Measurements from ENCODE around the gene KIF2C.
"Not testable (repeated sequence)": the region's sequence is repeated elsewhere in the genome, so short reads cannot be mapped to it uniquely, and the experiment has no call there.

Gene KIF2C

DNA sequence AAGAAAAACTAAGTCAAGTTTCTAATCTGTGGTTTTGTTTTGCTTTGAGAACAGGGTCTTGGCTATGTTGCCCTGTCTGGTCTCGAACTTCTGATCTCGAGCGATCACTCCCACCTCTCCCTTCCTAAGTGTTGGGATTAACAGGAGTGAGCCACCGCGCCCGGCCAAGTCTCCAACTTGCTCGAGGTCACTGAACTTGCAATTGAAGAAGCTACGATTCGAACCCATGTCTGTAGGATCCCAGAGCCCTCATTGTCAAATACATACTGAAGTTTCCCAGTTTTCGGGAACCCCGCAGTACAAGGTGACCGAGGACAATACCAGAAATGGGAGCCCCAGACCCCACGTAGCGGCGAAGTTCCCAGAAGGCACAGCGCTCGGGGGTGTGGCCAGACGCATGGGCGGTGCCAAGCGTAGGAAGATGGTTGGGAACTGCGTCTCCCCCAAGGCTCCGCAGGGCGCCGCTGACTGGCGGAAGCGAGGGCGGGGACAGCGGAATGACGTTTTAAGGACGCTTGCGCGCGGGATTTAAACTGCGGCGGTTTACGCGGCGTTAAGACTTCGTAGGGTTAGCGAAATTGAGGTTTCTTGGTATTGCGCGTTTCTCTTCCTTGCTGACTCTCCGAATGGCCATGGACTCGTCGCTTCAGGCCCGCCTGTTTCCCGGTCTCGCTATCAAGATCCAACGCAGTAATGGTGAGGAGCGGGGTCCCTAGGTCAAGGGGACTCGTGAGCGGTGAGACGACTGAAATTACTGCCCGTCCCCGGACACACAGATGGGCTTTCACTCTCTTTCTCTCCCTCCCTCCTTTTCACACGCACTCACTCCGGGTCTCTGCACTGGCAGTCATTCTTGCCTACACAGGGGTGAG, at the start of gene KIF2C:
TSS of gene KIF2C (plus strand) at position 531 of the 872 bp plus-strand sequence. CDS start at position 627, 96 bp downstream.
- peak; percentile 100 for DNase-seq

- no peak for DNase-seq
These were observed 46.5 kb upstream of the KIF2C start for GRCh38 chr1:44693159-44693558.

DNA sequence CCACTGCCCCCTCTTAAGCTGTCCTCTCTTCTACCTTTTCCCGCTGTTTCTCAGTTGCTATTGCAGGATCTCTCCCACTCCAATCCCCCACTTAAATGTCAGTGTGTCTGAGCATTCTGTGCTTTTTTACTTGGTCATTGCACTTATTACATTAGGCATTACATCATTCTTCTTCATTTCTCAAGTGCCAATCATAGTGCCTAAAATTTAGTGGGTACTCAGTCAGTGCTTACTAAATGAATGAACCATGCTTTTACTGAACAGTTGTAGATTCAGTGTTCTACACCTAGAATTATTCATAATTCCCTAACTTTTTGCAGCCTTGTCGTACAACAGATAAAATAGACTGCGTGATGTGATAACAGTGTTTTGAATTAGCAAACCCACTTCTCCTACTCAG, 45.7 kb upstream of the KIF2C start:
- DNase-seq, result no peak

GRCh38 chr1:44694863-44695478, 44.7 kb upstream of the KIF2C start:
- DNase-seq, result no peak

- DNase-seq, result no peak
These were observed 44.0 kb upstream of the KIF2C start for GRCh38 chr1:44695671-44696070.

DNA sequence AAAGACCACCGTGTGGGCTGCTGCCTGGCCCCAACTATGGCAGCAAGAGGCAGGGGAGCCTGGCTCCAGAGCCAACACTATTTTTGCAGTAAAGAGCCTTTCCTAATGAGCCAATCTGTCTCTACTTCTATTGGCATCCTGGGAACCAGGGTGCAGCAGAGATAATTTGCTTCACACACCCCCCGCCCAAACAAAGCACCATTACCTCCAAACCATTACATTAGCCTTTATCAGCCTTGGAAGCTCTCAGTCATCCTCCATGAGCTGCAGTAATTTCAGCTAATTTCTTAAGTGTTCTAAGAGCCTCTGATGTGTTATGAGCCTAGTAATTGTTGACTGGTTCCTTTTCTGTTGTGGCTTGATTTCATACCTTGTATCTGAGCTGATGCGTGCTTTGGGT, 43.5 kb upstream of the KIF2C start:
- no peak for DNase-seq

- DNase-seq, result no peak
These were observed 42.8 kb upstream of the KIF2C start for GRCh38 chr1:44696789-44697345.

GRCh38 chr1:44698138-44698537, 41.5 kb upstream of the KIF2C start:
- no peak for DNase-seq

DNA sequence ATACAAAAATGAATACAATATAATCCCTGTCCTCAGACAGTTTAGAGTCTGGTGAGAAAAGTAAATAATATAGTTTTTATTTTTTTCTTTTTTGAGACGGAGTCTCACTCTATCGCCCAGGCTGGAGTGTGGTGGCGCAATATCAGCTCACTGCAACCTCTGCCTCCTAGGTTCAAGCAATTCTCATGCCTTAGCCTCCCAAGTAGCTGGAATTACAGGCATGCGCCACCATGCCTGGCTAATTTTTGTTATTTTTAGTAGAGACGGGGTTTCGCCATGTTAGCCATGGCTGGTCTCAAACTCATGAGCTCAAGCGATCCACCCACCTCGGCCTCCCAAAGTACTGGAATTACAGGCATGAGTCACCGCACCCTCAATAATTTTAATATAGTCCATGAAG, 40.3 kb upstream of the KIF2C start:
- not testable (repeated sequence) for DNase-seq

DNA sequence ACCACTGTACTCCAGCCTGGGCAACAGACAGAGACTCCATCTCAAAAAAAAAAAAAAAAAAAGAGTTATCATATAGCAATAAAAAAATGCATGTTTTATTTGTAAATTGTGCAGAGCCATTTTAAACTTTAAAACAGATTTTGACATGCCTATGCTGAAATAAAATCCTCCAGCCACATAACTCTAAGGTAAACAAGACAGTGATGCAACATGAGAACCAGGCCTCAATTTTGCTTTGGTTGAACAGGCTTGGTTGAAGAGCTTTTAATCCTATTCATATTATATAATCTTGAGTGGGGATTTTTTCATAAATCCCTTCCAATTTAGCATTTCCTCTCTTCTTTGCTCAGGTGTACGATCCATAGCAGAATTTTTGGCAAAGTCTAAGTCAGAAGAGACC, 39.1 kb upstream of the KIF2C start:
- DNase-seq, result no peak

- DNase-seq, result no peak
These were observed 38.5 kb upstream of the KIF2C start for GRCh38 chr1:44701141-44701573.

- no peak for DNase-seq
These were observed 34.2 kb upstream of the KIF2C start for GRCh38 chr1:44705470-44705869.

GRCh38 chr1:44705938-44706337, 33.7 kb upstream of the KIF2C start:
- DNase-seq, result no peak

DNA sequence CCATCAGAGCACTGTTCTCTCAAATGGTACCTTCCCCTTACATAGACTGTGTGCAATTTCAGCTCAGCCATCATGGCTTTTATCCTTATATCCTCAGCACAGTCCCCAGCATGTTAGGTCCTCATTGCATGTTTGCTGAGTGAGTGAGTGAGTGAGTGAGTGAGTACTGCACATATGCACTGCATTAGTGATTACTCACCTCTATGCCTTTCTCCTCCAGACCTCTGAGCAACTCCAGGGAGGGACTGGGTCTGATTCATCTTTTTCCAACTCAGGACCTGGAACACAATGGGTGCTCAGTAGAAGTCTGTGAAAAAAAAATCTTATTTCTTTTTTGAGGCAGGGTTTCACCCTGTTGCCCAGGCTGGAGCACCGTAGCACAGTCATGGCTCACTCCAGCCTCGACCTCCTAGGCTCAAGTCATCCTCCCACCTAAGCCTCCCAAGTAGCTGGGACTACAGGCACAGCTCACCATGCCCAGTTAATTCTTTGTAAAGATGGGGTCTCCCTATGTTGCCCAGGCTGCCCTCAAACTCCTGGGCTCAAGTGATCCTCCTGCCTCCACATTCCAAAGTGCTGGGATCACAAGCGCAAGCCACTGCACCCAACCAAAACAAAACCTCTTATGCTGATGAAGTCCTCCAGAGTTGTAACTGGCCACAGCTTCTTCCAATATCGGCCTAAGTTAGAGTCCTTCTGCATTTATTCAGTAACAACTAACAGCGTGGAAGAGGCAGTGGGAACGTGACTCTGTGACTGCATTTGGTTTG, 32.3 kb upstream of the KIF2C start:
- no peak for DNase-seq

DNA sequence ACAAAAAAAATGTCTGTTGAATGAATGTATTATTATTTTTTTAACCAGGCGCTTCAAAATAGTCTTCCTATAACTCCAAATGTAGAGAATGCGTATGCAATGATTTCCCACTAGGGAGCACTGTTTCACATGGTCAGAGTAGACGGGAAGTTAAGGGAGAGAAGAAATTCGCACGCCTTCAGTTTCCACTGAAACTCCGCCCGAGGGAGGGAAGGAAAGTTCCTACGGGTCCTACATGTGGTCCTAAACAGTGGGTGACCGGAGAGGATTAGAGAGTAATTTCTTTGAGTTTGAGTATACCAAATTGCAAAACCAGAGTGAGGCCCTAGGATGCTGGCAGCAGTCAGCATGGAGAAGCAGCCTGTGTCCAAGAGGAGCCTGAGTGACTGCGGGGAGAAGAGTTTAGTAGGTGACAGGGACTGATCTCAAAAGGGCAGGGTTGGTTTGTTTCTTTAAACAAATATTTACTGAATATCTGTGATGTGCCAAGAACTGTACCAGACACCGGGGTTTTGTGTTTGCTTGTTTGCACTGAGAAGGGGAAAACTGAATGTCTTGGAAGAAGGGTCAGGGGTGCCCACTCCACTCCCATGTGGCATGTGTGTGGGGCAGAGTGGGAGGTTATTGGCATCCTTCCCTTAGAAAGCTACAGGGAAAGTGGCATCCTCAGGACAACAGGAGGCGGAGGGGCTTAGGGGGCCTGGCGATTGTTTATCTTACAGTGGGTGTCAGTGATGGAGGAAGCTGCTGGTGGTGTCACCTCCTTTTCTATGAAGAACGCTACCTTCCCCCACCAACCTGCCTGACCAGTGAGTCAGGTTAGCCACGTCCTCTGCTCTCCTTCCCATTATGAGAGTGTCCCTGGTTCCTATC, 31.4 kb upstream of the KIF2C start:
- no peak for DNase-seq

DNA sequence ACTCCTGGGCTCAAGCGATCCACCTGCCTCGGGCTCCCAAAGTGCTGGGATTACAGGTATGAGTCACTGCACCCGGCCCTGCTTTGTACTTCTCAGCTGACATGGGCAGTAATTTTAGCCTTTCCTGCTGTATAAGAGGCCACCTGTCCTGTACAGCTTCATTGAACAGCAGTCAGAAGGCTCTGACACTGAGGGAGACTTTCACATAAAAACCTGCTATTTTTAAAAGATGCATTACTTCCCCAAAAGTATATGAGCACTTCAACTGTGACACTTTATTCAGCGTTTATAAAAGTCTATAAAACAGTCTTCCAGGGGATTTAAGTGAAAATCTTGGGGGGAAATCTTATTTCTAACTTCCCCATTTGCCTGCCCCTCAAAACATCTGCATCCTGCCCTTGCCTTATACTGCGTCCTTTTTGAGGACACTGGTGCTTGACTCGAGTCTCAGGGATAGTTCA, 26.3 kb upstream of the KIF2C start:
- peak; percentile 23 to 65 for DNase-seq

GRCh38 chr1:44714532-44714931, 25.1 kb upstream of the KIF2C start:
- no peak for DNase-seq

GRCh38 chr1:44714944-44715571, 24.6 kb upstream of the KIF2C start:
- DNase-seq, result peak; percentile 83

DNA sequence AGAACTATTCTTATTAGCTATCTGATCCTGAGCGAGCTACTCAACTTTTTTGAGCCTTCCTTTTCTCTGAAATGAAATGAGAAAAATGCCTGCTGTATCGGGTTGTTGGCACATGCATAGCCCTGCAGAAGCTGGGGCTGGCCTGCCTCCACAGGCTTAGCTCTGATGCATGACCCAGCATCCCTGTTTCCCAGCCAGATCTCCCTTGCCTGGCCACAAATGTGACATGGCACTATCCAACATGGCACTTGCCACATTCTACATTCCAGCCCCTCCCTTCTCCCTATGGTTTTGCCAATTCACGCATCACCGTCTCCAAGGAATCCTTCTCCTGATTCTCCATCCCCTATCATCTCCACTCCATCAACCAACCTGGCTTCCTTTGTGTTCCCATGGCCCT, 22.5 kb upstream of the KIF2C start:
- no peak for DNase-seq

GRCh38 chr1:44717653-44718052, 22.0 kb upstream of the KIF2C start:
- DNase-seq, result no peak

GRCh38 chr1:44718091-44718490, 21.5 kb upstream of the KIF2C start:
- DNase-seq, result no peak

DNA sequence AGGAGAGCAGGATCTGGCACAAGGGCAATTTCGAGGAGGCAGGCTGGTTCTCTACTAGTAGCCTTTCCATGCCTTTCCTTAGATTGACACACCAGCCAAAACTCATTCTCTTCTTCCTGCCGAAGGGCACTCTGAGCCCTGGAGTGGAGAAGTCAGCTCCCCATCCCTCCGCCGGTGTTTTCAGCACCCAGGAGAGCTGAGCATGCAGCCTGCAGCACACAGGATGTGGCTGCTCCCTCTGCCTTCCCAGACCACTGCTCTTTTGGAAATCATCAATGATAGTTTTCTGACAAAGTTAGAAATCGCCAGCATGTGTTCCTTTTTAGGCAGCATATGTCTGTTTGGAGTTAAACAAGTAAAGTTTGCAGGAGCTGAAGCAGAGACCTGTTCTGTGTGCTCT, 20.3 kb upstream of the KIF2C start:
- DNase-seq, result no peak
